Measurements from ENCODE around the gene CYP2E1.
"Not testable (repeated sequence)": the region's sequence is repeated elsewhere in the genome, so short reads cannot be mapped to it uniquely, and the experiment has no call there.

- not testable (repeated sequence) for TF ChIP-seq CTCF, POLR2A (IDR thresholded peaks at IDR 0.05)
Measured at GRCh38 chr10:133500897-133501296, 26.3 kb upstream of the CYP2E1 start.
